Kidney (tissue), 13 donors: ENCODE data around the gene KRABD2.

Experiments used
- DNase-seq, 5 donors: peaks; one replicate each; pipeline ENCODE4 v3.0.0-alpha.2; 2013 to 2020
- FAIRE-seq: peaks from 2 replicates; lab custom pipeline; 2012; peaks lifted over from hg19 to GRCh38; lab: Jason Lieb, UNC
- H3K27ac ChIP-seq, 2 donors: one replicate each; pipeline ENCODE4 v1.7.0; 2013; ENCODE audit warnings: low read depth in 2 of 2, low read length in 2 of 2, inconsistent platforms in 1 of 2
- H3K27me3 ChIP-seq: one replicate; pipeline ENCODE4 v1.7.1; 2013; ENCODE audit warnings: low read length, inconsistent platforms; ENCODE audit not compliant: control insufficient read depth, insufficient read depth
- H3K36me3 ChIP-seq, 3 donors: one replicate each; pipeline versions ENCODE4 v1.7.0 to v1.7.1; 2013; ENCODE audit warnings: low read length in 3 of 3, control low read depth in 1 of 3, inconsistent platforms in 1 of 3; ENCODE audit not compliant: insufficient read depth in 3 of 3, control insufficient read depth in 2 of 3
- H3K4me1 ChIP-seq, 3 donors: one replicate each; pipeline versions ENCODE4 v1.7.0 to v1.7.1; 2013; ENCODE audit warnings: low read length in 3 of 3, inconsistent platforms in 1 of 3, low read depth in 1 of 3; ENCODE audit not compliant: control insufficient read depth in 2 of 3, insufficient read depth in 2 of 3
- H3K4me3 ChIP-seq, 3 donors: one replicate each; pipeline versions ENCODE4 v1.7.0 to v1.8.1; 2013; ENCODE audit warnings: low read length in 3 of 3, control low read depth in 1 of 3, inconsistent platforms in 1 of 3
- H3K9ac ChIP-seq, 3 donors: one replicate each; pipeline versions ENCODE4 v1.7.0 to v1.7.1; 2013; ENCODE audit warnings: low read length in 3 of 3, control low read depth in 1 of 3, inconsistent platforms in 1 of 3
- H3K9me3 ChIP-seq, 3 donors: one replicate each; pipeline versions ENCODE4 v1.7.0 to v1.7.1; 2013; ENCODE audit warnings: low read length in 3 of 3, control low read depth in 1 of 3, inconsistent platforms in 1 of 3; ENCODE audit not compliant: control insufficient read depth in 2 of 3, insufficient read depth in 1 of 3
- CTCF ChIP-seq: IDR thresholded peaks from 3 replicates; pipeline ENCODE4 v1.5.1; 2012; ENCODE audit warnings: mild to moderate bottlenecking, moderate library complexity, borderline replicate concordance; ENCODE audit not compliant: insufficient read depth; ENCODE audit errors: extremely low read depth
- intact Hi-C: fragments of 100-400 bp; cut with DNase I; formaldehyde crosslinking; loops from one replicate; pipeline ENCODE4 v1.11.1; 2022
- donor health status: control.
- donor health status: control.
- donor health status: control.
- donor health status: control.
- donor health status: control.
- donor health status: DM: yes; HTN: yes; CAD: no.
- donor health status: Normal renal cell carcinoma (clear cell type).

KRABD2 gene

GRCh38 chr17:8419305-8419704 is 42.8 kb upstream of the KRABD2 start:
- Histone ChIP-seq H3K9me3 (no peaks in the 10 kb centered on the region), H3K4me3 (no peak overlapping the region), H3K4me1 (peaks cover 0 to 8% (median 6%) of the 10 kb centered on the region in 3 donors), H3K27ac (no peak overlapping the region), H3K36me3 (no peaks in the 10 kb centered on the region), H3K27me3 (no peaks in the 10 kb centered on the region), H3K9ac (no peak overlapping the region)
- DNase-seq (no peak), FAIRE-seq (no peak)
- intact Hi-C loops: no loop called here
- no peak for TF ChIP-seq CTCF

- peaks cover 0 to 8% (median 6%) of the 10 kb centered on the region in 3 donors for H3K4me1 ChIP-seq
- no peak overlapping the region for H3K4me3 ChIP-seq
- no peaks in the 10 kb centered on the region for H3K9me3 ChIP-seq
- no peaks in the 10 kb centered on the region for H3K27me3 ChIP-seq
- intact Hi-C loops: no loop called here
- no peak for FAIRE-seq
- TF ChIP-seq CTCF: no peak
- no peak for DNase-seq
- no peaks in the 10 kb centered on the region for H3K36me3 ChIP-seq
- no peak overlapping the region for H3K27ac ChIP-seq
- no peak overlapping the region for H3K9ac ChIP-seq
These were observed 42.0 kb upstream of the KRABD2 start for GRCh38 chr17:8418471-8418870.

- no peak overlapping the region for H3K27ac ChIP-seq
- H3K9me3 ChIP-seq: no peaks in the 10 kb centered on the region
- intact Hi-C loops: no loop called here
- no peaks in the 10 kb centered on the region for H3K27me3 ChIP-seq
- no peak for DNase-seq
- H3K4me3 ChIP-seq: no peak overlapping the region
- no peaks in the 10 kb centered on the region for H3K36me3 ChIP-seq
- no peak for TF ChIP-seq CTCF
- no peak overlapping the region for H3K9ac ChIP-seq
- no peak for FAIRE-seq
- peaks cover 0 to 8% (median 6%) of the 10 kb centered on the region in 3 donors for H3K4me1 ChIP-seq
These were observed 41.3 kb upstream of the KRABD2 start for GRCh38 chr17:8417806-8418205.

DNA sequence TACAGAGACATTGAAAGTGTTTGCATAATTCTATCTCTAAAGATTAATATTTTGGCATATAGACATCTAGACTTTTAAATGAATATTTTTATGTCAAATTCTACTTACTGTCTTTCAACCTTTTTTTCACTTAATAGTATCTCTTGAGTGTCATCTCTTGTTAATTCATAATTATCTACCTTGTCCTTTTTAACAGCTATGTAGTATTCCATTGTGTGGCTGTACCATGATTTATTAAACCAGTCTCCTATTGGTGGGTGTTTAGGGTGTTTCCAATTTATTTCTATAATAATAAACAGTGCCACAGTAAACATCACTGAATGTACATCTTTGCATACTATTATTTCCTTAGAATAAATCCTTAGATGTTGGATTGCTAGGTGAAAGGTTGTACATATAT is 37.4 kb upstream of the KRABD2 start:
- Histone ChIP-seq H3K9me3 (no peaks in the 10 kb centered on the region), H3K27me3 (no peaks in the 10 kb centered on the region), H3K4me3 (no peak overlapping the region), H3K36me3 (no peaks in the 10 kb centered on the region), H3K27ac (no peak overlapping the region), H3K9ac (no peak overlapping the region), H3K4me1 (peaks cover 0 to 5% (median 2%) of the 10 kb centered on the region in 3 donors)
- FAIRE-seq (no peak), DNase-seq (no peak)
- intact Hi-C loops: no loop called here
- TF ChIP-seq CTCF: no peak
